Activated naive CD4-positive, alpha-beta T cell treated with anti-CD3 and anti-CD28 coated beads for 36 hours (primary cell): ENCODE data around the gene PGAP6. TPM values are rescaled to one million over a fixed set of nuclear protein-coding genes. Genes with fewer than 3 reads are reported as not detected.
A peak's percentile ranks its signal among the peaks of the same experiment; 100 is the strongest.
"Not testable (repeated sequence)": the region's sequence is repeated elsewhere in the genome, so short reads cannot be mapped to it uniquely, and the experiment has no call there.

Experiments used
- CTCF ChIA-PET: fragments of 350-600 bp; sonication (Branson Sonifier 250); formaldehyde crosslinking; loops from one replicate; lab custom pipeline; 2021; ENCODE audit warnings: antibody characterized with exemption; lab: Charles Lee
- DNase-seq: peaks from one replicate; pipeline ENCODE4 v3.0.0-alpha.2; 2020
- H3K27ac Mint-ChIP-seq: one replicate; pipeline ENCODE4 v1.8.0; 2021; ENCODE audit warnings: mild to moderate bottlenecking, mixed read lengths
- H3K27me3 Mint-ChIP-seq: one replicate; pipeline ENCODE4 v1.8.0; 2021; ENCODE audit warnings: low read depth, mixed read lengths
- H3K36me3 Mint-ChIP-seq: one replicate; pipeline ENCODE4 v1.8.0; 2021; ENCODE audit warnings: low read depth, mixed read lengths
- H3K4me1 Mint-ChIP-seq: one replicate; pipeline ENCODE4 v1.8.0; 2021; ENCODE audit warnings: low read depth, mixed read lengths
- H3K4me3 Mint-ChIP-seq: one replicate; pipeline ENCODE4 v1.8.0; 2021; ENCODE audit warnings: mild to moderate bottlenecking, moderate library complexity, mixed read lengths
- H3K9me3 Mint-ChIP-seq: one replicate; pipeline ENCODE4 v1.8.0; 2021; ENCODE audit warnings: mixed read lengths
- intact Hi-C: fragments of 100-400 bp; cut with micrococcal nuclease; formaldehyde crosslinking; loops from one replicate; pipeline ENCODE4 v1.15.1; 2023
- total RNA-seq, 2 experiments: library from RNA; stranded (reverse); gene quantifications; one replicate each; pipeline ENCODE4 v1.2.3, GENCODE V29; 2021

Gene PGAP6
- total RNA-seq, 2 experiments from 2014 or later = 19.9 to 20.9 TPM

GRCh38 chr16:397736-398332 is 16.1 kb upstream of the PGAP6 start:
- no peaks in the 10 kb centered on the region for H3K9me3 Mint-ChIP-seq
- H3K36me3 Mint-ChIP-seq = peaks cover 2% of the 10 kb centered on the region
- intact Hi-C loops = no loop called here
- peak overlapping the region; percentile 58 for H3K4me3 Mint-ChIP-seq
- peak; percentile 55 for DNase-seq
- no peak overlapping the region for H3K27ac Mint-ChIP-seq
- peaks cover 19% of the 10 kb centered on the region for H3K4me1 Mint-ChIP-seq
- CTCF ChIA-PET = no interaction called here
- H3K27me3 Mint-ChIP-seq = no peaks in the 10 kb centered on the region

DNA sequence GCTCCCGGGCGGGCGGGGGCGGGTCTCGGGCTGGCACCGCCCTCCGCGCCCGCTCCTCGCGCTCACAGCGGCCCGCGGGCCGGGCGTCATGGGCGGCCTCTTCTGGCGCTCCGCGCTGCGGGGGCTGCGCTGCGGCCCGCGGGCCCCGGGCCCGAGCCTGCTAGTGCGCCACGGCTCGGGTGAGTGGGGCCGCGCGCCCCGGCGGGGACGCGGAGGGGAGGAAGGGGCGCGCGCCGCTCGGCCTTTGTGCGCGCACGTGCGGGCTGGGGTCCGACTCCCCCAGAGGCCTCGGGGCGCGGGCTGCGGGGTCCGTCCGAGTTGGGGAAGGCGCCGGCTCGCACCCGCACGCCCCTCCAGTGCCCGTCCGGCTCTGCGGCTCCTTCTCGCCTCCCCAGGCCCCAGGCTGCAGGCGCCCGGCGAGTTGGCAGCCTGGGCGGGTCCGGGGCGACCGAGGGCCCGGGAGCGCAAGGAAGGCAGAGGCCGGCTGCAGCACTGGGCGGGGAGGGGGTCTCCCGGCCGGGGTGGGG is 15.4 kb upstream of the PGAP6 start, which contains the start of gene NME4:
NME4 (plus strand) TSS at position 65 of the 527 bp plus-strand sequence; CDS start at position 89, 24 bp downstream.
- Mint-ChIP-seq H3K27me3 (no peaks in the 10 kb centered on the region), H3K9me3 (peaks cover 1% of the 10 kb centered on the region), H3K36me3 (peaks cover 2% of the 10 kb centered on the region), H3K4me1 (peaks cover 24% of the 10 kb centered on the region), H3K4me3 (peak within 1 kb of the TSS; percentile 83), H3K27ac (peak within 1 kb of the TSS; percentile 60)
- intact Hi-C loops = no loop called here
- no peak for DNase-seq
- CTCF ChIA-PET = interaction anchor here (1.4 kb wide), 1 partner anchor 90 kb away, joined by 7 read pairs; no protein-coding TSS in a partner anchor

DNA sequence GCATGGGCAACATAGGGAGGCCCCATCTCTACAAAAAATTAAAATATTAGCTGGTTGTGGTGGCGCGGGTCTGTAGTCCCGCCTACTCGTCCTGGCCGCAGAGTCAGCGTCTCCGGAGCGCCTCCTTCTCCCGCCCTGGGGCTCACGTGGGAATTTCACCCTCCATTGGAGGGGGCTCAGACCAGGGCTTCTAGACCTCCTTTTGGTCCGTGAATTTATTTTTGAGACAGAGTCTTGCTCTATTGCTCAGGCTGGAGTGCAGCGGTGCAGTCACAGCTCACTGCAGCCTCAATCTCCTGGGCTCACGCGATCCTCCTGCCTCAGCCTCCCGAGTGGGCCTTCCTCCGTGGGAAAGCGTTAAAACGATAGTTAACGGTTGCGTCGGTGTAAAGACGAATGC is 14.8 kb upstream of the PGAP6 start:
- peak overlapping the region; percentile 60 for H3K27ac Mint-ChIP-seq
- H3K4me1 Mint-ChIP-seq = peaks cover 28% of the 10 kb centered on the region
- H3K9me3 Mint-ChIP-seq = peaks cover 3% of the 10 kb centered on the region
- intact Hi-C loops = no loop called here
- H3K27me3 Mint-ChIP-seq = no peaks in the 10 kb centered on the region
- CTCF ChIA-PET = interaction anchor here (1.4 to 1.6 kb wide), 2 partner anchors 14 to 91 kb away, joined by 3 to 7 read pairs; no protein-coding TSS in a partner anchor
- peaks cover 2% of the 10 kb centered on the region for H3K36me3 Mint-ChIP-seq
- H3K4me3 Mint-ChIP-seq = peak overlapping the region; percentile 83
- DNase-seq = no peak

DNA sequence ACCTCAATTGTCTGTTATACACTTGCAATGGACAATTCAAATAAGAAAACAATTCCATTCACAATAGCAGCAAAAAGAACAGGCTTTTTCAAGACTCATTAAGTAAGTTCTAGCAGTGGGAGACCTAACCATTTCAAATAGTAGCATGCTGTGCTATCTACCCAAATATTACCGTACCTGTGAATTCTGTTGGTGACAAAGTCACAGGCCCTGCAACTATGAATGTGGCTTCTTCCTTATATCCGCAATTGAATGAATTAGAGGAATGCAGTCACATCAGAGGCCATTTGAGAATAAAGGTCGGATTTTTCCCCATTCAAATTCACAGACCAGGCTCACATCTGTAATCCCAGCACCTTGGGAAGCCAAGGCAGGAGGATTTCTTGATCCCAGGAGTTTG is 14.4 kb upstream of the PGAP6 start:
- CTCF ChIA-PET = interaction anchor here (1.4 to 1.6 kb wide), 2 partner anchors 13 to 91 kb away, joined by 3 to 7 read pairs; no protein-coding TSS in a partner anchor
- Mint-ChIP-seq H3K27me3 (no peaks in the 10 kb centered on the region), H3K27ac (no peak overlapping the region), H3K9me3 (peaks cover 3% of the 10 kb centered on the region), H3K36me3 (peaks cover 2% of the 10 kb centered on the region), H3K4me1 (peaks cover 29% of the 10 kb centered on the region), H3K4me3 (peak overlapping the region; percentile 83)
- intact Hi-C loops = no loop called here
- DNase-seq = no peak

DNA sequence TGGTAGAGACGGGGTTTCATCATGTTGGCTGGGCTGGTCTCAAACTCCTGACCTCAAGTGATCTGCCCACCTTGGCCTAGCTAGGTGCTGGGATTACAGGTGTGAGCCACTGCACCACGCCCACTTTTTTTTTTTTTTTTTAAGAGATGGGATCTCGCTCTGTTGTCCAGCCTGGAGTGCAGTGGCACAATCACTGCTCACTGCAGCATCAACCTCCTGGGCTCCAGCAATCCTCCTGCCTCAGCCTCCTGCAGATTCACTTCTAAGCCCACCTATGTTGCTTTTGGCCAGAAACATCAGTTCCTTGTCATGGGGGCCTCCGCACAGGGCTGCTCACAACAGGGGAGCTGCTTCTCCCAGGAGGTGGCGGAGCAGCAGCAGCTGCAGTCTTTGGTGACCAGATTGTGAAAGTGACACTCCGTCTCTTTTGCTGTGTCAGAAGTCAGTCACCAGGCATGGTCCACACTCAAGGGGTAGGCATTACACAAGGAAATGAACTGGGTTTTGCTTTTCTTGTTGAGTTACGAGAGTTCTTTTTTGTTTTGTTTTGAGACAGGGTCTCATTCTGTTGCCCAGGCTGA is 10.8 kb upstream of the PGAP6 start:
- H3K9me3 Mint-ChIP-seq = peaks cover 3% of the 10 kb centered on the region
- intact Hi-C loops = loop anchor here (1.0 to 5.0 kb wide), 4 partner anchors 9 to 275 kb away; partner anchors contain the start of genes DECR2 and RHOT2
- H3K27me3 Mint-ChIP-seq = no peaks in the 10 kb centered on the region
- H3K4me3 Mint-ChIP-seq = no peak overlapping the region
- H3K4me1 Mint-ChIP-seq = peaks cover 17% of the 10 kb centered on the region
- DNase-seq = no peak
- CTCF ChIA-PET = interaction anchor here (0.9 to 2.3 kb wide), 2 partner anchors 10 to 95 kb away, joined by 3 to 12 read pairs; no protein-coding TSS in a partner anchor
- H3K27ac Mint-ChIP-seq = peak overlapping the region; percentile 46
- no peaks in the 10 kb centered on the region for H3K36me3 Mint-ChIP-seq

DNA sequence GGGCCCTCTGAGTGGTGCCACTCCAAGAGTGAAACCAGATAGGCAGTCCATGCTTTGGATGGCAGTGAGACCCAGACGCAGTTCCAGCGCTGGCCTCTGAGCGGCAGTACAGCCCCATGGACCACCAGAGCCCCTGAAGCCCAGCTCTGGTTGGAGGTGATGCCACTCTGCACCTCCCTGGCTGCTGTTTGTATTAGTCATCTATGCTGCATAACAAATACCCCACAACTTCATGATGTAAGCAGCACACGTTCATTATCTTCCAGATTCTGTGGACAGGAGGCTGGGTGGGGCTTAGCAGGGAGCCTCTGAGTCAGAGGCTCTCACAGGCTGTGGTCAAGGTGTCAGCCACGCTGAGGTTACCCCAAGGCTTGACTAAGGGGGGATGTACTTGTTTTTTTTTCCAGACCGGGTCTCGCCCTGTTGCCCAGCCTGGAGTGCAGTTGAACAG is 10.1 kb upstream of the PGAP6 start:
- Mint-ChIP-seq H3K9me3 (peaks cover 3% of the 10 kb centered on the region), H3K36me3 (no peaks in the 10 kb centered on the region), H3K27ac (peak overlapping the region; percentile 46), H3K27me3 (no peaks in the 10 kb centered on the region), H3K4me1 (peaks cover 17% of the 10 kb centered on the region), H3K4me3 (no peak overlapping the region)
- intact Hi-C loops = loop anchor here (1.0 to 5.0 kb wide), 4 partner anchors 9 to 275 kb away; partner anchors contain the start of genes DECR2 and RHOT2
- peak; percentile 86 for DNase-seq
- CTCF ChIA-PET = interaction anchor here (0.9 to 2.3 kb wide), 2 partner anchors 9 to 96 kb away, joined by 3 to 12 read pairs; no protein-coding TSS in a partner anchor

DNA sequence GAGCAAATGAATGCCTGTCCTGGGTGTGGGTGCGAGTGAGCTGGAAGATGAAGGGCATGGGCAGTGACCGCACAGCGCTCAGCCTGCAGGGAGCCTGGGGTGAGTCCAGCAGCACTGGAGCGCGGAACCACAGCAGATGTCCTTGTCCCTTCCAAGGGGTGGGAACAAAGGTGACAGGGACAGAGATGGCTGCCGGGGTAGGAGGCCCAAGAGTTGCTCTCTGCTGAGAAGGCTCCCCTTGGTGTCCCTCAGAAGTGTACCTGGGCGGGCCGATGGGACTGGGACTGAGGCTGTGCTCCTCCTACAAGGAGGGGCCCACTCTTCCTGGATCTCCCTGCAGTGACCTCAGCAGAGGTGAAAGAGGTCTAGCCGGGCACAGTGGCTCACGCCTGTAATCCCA is 7.6 kb upstream of the PGAP6 start:
- Mint-ChIP-seq H3K9me3 (peaks cover 3% of the 10 kb centered on the region), H3K27ac (no peak overlapping the region), H3K4me1 (peaks cover 11% of the 10 kb centered on the region), H3K27me3 (no peaks in the 10 kb centered on the region), H3K4me3 (no peak overlapping the region), H3K36me3 (no peaks in the 10 kb centered on the region)
- DNase-seq = no peak
- CTCF ChIA-PET = interaction anchor here (0.6 kb wide), 2 partner anchors 19 to 291 kb away, joined by 3 read pairs; no protein-coding TSS in a partner anchor
- intact Hi-C loops = no loop called here

DNA sequence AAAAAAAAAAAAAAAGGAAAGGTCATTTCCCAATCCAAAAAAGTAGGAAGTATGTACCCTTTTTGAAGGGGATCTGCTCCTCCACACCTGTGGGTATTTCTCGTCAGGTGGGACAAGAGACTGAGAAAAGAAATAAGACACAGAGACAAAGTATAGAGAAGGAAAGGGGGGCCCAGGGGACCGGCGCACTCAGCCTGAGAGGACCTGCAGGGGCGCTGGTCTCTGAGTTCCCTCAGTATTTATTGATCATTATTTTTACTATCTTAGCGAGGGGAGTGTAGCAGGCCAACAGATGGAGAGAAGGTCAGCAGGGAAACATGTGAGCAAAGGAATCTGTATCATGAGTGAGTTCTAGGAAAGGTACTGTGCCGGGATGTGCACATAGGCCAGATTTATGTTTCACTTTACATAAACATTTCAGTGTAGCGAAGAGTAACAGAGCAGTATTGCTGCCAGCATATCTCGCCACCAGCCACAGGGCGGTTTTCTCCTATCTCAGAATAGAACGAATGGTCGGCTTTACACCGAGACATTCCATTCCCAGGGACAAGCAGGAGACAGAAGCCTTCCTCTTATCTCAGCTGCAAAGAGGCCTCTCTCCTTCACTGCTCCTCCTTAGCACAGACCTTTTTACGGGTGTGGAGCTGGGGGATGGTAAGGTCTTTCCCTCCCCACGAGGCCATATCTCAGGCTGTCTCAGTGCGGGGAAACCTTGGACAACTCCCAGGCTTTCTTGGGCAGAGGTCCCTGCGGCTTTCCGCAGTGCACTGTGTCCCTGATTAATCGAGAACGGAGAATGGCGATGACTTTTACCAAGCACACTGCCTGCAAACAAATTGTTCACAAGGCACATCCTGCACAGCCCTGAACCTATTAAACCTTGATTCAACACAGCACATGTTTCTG is 6.2 kb upstream of the PGAP6 start:
- intact Hi-C loops, H3K9me3 Mint-ChIP-seq, H3K4me3 Mint-ChIP-seq, H3K27ac Mint-ChIP-seq, H3K36me3 Mint-ChIP-seq, DNase-seq, H3K27me3 Mint-ChIP-seq: not testable (repeated sequence)
- peaks cover 17% of the 10 kb centered on the region for H3K4me1 Mint-ChIP-seq
- CTCF ChIA-PET = interaction anchor here (0.7 kb wide), 1 partner anchor 1443 kb away, joined by 6 read pairs; no protein-coding TSS in a partner anchor

GRCh38 chr16:386641-387156 is 4.9 kb upstream of the PGAP6 start:
- CTCF ChIA-PET = interaction anchor here (0.6 to 0.7 kb wide), 3 partner anchors 45 to 60 kb away, joined by 3 read pairs; no protein-coding TSS in a partner anchor
- no peaks in the 10 kb centered on the region for H3K27me3 Mint-ChIP-seq
- no peaks in the 10 kb centered on the region for H3K9me3 Mint-ChIP-seq
- no peaks in the 10 kb centered on the region for H3K36me3 Mint-ChIP-seq
- H3K4me3 Mint-ChIP-seq = no peak overlapping the region
- peaks cover 13% of the 10 kb centered on the region for H3K4me1 Mint-ChIP-seq
- no peak for DNase-seq
- intact Hi-C loops = no loop called here
- no peak overlapping the region for H3K27ac Mint-ChIP-seq

- Mint-ChIP-seq H3K9me3 (no peaks in the 10 kb centered on the region), H3K27ac (peak overlapping the region; percentile 18), H3K36me3 (no peaks in the 10 kb centered on the region), H3K27me3 (no peaks in the 10 kb centered on the region), H3K4me1 (peaks cover 23% of the 10 kb centered on the region), H3K4me3 (peak overlapping the region; percentile 80)
- CTCF ChIA-PET = interaction anchor here (1.0 kb wide), 1 partner anchor 12 kb away, joined by 3 read pairs; no protein-coding TSS in a partner anchor
- peak; percentile 80 for DNase-seq
- intact Hi-C loops = loop anchor here (1.0 to 5.0 kb wide), 3 partner anchors 17 to 204 kb away; partner anchors contain the start of gene DECR2
These were observed 1.7 kb upstream of the PGAP6 start for GRCh38 chr16:383326-384051.
